ENCODE measurements around the gene TNFSF13B. TPM values are rescaled to one million over a fixed set of nuclear protein-coding genes. Genes with fewer than 3 reads are reported as not detected.
"Not testable (repeated sequence)": the region's sequence is repeated elsewhere in the genome, so short reads cannot be mapped to it uniquely, and the experiment has no call there.

The TNFSF13B gene
- 0.74 TPM in 1 of 2 replicates, not detected in the other for total RNA-seq (2014; rRNA removed; shearing (Covaris generic); ENCODE audit: low replicate concordance)

GRCh38 chr13:108269601-108270328 lies at the start of gene TNFSF13B:
Gene TNFSF13B, plus strand, starts transcription at chr13:108269718. Its CDS starts 178 bp downstream, at chr13:108269896.
- Histone ChIP-seq H3K9me3 (no peaks in the 10 kb centered on the region), H3K4me3 (peak within 1 kb of the TSS; percentile 40), H3K36me3 (no peaks in the 10 kb centered on the region), H3K27me3 (no peaks in the 10 kb centered on the region)
- peak; percentile 28 for DNase-seq

GRCh38 chr13:108220041-108220440 lies 49.5 kb upstream of the TNFSF13B start:
- DNase-seq, result no peak
- Histone ChIP-seq H3K36me3 (no peaks in the 10 kb centered on the region), H3K9me3 (no peaks in the 10 kb centered on the region), H3K27me3 (no peaks in the 10 kb centered on the region), H3K4me3 (no peak overlapping the region; the same call in 1 of the 2 replicates)

DNA sequence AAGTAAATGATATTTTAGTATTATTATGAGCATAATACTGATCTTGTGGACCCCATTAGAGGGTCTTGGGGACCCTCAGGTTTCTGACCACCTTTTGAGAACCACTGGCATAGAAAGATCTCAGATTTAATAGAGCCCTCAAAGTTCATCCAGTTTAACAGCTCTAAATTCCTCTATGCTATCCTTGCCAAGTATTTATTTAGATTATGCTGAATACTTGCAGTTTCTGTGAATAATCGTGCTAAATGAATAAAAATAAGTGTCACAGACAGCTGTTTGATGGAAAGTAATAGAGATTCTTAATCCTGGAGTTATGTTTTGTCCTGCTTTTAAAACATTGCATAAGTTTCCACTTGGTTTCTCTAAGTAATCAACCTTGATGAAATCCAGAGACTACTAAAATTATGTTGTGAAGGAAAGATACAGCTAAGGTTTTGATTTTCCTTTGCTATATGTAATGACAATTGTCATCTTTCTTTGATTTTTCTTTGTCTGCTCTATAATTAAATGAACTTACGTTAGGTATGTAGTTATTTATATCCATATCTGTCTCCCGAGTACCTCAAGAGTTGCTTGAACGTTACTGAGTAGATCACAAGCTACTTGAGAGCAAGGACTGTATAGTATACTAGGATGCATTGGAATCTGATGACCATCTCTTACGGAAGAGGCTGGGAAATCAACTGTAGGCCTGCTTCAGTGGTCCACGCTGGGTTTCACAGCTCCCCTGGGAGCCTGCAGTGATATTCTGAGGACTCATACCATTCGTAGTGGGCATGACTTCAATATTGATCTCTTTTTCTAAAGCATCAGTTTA lies 45.6 kb upstream of the TNFSF13B start:
- H3K4me3 ChIP-seq, result no peak overlapping the region
- H3K9me3 ChIP-seq, result no peaks in the 10 kb centered on the region
- no peaks in the 10 kb centered on the region for H3K27me3 ChIP-seq
- no peak for DNase-seq
- H3K36me3 ChIP-seq, result no peaks in the 10 kb centered on the region

- DNase-seq, result no peak
- Histone ChIP-seq H3K4me3 (no peak overlapping the region), H3K27me3 (no peaks in the 10 kb centered on the region), H3K36me3 (0 out of 2 replicates have a peak, but pooled peaks cover 5% of the 10 kb centered on the region), H3K9me3 (no peaks in the 10 kb centered on the region)
Measured at GRCh38 chr13:108225440-108225839, 44.1 kb upstream of the TNFSF13B start.

DNA sequence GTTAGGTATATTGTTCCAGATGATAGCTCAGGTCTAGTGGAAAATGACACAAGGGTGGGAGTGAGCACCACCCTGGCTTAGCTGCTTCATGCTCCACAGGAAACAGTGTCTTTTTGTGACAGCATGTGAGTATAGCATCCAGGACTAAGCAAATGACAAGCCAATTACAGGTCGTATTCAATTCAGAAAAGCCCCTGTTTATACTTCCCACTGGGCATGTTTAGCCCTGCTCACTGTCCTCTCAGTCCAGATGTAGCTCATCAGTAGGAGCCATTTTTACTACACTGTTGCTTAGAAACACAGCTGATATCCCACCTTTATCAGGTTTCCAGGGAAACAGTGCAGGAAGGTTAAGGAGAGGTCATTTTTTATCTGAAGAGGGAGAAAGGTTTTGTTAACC lies 43.3 kb upstream of the TNFSF13B start:
- Histone ChIP-seq H3K36me3 (0 out of 2 replicates have a peak, but pooled peaks cover 5% of the 10 kb centered on the region), H3K27me3 (no peaks in the 10 kb centered on the region), H3K9me3 (no peaks in the 10 kb centered on the region), H3K4me3 (no peak overlapping the region)
- DNase-seq, result no peak

DNA sequence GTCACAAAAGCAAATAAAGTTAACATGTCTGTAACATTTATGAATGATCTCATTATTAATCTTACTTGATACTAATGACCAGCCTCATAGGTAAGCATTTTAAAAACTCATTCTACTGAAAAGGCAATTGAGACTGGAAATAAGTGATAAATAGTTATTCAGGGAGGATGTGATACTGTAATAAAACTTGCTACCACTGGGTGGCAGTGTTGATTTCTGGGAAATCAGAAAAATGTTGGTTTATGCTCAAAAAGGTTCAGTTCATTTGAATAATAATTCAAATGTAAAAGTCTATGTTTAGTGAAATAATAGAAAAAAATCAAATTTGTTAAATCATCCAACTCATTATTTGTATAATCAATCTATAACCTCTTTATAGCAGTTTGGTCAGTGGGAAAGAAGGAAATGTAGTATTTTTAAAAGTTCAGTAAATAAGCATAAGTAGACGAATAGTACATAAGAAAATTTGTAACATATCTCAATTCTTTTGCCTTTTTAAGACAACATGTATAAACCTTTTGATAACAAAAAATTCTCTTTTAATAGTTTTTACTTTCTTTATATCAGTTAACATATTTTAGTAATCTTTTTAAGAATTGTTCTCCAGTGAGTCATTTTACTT lies 41.8 kb upstream of the TNFSF13B start:
- no peak for DNase-seq
- Histone ChIP-seq H3K9me3 (no peaks in the 10 kb centered on the region), H3K4me3 (no peak overlapping the region), H3K27me3 (no peaks in the 10 kb centered on the region), H3K36me3 (0 out of 2 replicates have a peak, but pooled peaks cover 5% of the 10 kb centered on the region)

DNA sequence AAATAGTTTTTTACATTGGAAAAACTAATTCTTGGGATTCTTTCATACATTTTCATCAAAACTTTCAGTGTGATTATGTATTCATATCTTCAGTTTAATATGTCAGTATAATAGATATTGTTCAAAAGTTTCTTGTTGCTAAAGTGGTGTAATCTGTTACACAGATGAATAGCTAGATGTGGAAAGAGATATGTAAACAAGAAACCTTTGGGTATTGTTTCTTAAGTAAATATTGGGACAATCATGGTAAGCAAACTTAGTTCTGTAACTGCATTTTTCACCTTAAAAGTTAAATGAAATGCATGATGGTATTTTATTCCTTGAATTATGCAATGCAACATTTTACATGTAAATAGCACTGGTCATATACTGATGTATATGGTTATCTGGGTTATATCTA lies 39.1 kb upstream of the TNFSF13B start:
- H3K4me3 ChIP-seq, result no peak overlapping the region
- 0 out of 2 replicates have a peak, but pooled peaks cover 5% of the 10 kb centered on the region for H3K36me3 ChIP-seq
- H3K27me3 ChIP-seq, result no peaks in the 10 kb centered on the region
- no peak for DNase-seq
- no peaks in the 10 kb centered on the region for H3K9me3 ChIP-seq

- H3K4me3 ChIP-seq, result no peak overlapping the region
- H3K27me3 ChIP-seq, result no peaks in the 10 kb centered on the region
- no peaks in the 10 kb centered on the region for H3K36me3 ChIP-seq
- DNase-seq, result no peak
- peaks cover 5% of the 10 kb centered on the region for H3K9me3 ChIP-seq
Measured at GRCh38 chr13:108249150-108249549, 20.4 kb upstream of the TNFSF13B start.

DNA sequence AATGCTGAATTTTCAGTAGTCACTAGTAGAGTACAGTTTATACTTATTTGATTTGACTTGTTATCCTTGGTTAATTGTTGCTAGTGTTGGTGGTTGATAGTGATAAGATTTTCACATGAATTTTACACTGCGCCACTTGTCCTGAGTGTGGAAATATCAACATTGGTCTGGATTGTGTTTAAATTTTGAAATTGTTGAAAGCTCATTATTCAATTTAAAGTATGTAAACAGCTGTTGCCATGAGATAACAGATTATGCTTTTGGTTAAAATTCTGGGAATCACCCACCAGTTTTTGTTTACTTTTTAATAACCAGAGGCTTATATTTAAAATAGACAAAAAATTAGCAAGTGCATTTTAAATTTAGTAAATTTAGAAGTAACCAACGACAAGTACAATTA lies 12.3 kb upstream of the TNFSF13B start:
- H3K9me3 ChIP-seq, result no peaks in the 10 kb centered on the region
- no peak overlapping the region for H3K4me3 ChIP-seq
- H3K27me3 ChIP-seq, result no peaks in the 10 kb centered on the region
- no peaks in the 10 kb centered on the region for H3K36me3 ChIP-seq
- no peak for DNase-seq

DNA sequence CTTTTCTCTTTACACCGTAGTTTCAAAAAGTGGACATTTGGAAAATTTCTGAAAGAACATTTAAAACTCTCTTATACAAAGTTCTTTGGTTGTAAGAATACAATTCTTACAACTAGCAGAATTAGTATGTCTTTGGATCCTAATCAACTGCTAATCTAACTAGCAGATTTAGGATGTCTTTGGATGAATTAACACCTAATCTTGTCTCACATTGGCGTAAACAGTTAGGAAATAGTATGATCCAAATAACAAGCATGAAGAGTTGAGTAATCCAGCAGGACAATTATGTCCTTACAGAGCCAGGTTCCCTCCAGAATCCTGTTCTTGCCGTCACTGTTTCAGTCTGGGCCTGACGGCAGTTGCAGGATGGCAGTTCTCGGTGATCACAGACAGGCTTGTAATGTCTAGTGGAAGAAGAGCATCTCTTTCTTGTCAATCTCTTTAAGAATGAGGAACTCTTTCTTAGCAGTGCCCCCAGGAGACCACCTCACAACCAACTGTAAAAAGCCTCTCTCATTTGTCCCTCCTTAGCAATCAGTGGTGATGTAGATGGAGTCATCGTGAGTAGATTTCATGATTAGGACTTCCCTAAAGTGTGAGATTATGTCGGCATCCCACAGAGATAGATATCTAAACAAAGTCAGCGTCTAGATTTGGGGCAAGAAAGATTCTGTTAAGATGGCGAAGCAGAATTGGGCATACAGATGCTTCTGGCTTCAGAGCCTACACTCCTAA lies 5.7 kb upstream of the TNFSF13B start:
- no peak for DNase-seq

GRCh38 chr13:108266321-108266990 lies 3.1 kb upstream of the TNFSF13B start:
- no peak for DNase-seq
- H3K27me3 ChIP-seq, result no peaks in the 10 kb centered on the region

More for the DNA sequence above, 5.7 kb upstream of the TNFSF13B start:
- no peaks in the 10 kb centered on the region for H3K36me3 ChIP-seq
- no peaks in the 10 kb centered on the region for H3K9me3 ChIP-seq
- H3K4me3 ChIP-seq, result no peak overlapping the region
- no peaks in the 10 kb centered on the region for H3K27me3 ChIP-seq

DNA sequence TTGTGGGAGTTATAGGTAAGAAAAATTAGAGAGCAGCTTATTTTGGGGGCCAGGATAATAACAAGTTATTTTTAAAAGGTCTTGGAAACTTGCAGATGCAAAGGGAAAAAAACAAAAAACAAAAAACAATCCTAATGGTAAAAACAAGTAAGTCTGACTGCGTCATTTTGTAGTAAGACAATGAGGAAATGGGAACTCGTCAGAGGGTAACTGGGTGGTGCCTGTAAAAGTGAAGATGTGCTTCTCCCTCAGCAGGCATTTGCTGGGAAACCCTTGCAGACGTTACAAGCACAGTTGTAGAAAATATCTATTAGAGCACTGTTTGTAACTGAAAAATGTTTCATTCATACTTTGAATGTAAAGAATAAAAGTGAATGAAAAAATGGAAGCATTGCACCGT lies 2.2 kb upstream of the TNFSF13B start:
- Histone ChIP-seq H3K36me3 (no peaks in the 10 kb centered on the region), H3K4me3 (no peak overlapping the region), H3K9me3 (no peaks in the 10 kb centered on the region), H3K27me3 (no peaks in the 10 kb centered on the region)
- DNase-seq, result no peak

More at GRCh38 chr13:108266321-108266990, 3.1 kb upstream of the TNFSF13B start:
- H3K9me3 ChIP-seq, result no peaks in the 10 kb centered on the region
- H3K36me3 ChIP-seq, result no peaks in the 10 kb centered on the region
- no peak overlapping the region for H3K4me3 ChIP-seq

DNA sequence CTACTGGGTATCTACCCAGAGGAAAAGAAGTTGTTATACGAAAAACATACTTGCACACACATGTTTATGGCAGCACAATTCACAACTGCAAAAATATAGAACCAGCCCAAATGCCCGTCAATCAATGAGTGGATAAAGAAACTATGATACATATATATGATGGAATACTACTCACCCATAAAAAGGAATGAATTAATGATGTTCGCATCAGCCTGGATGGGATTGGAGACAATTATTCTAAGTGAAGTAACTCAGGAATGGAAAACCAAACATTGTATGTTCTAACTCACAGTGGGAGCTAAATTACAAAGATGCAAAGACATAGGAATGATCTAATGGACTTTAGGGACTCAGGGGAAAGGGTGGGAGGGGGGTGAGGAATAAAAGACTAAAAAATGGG lies 1.7 kb upstream of the TNFSF13B start:
- H3K36me3 ChIP-seq, DNase-seq, H3K4me3 ChIP-seq: not testable (repeated sequence)

GRCh38 chr13:108268466-108269112 lies 929 bp upstream of the TNFSF13B start:
- Histone ChIP-seq H3K9me3 (no peaks in the 10 kb centered on the region), H3K27me3 (no peaks in the 10 kb centered on the region), H3K4me3 (no peak overlapping the region), H3K36me3 (no peaks in the 10 kb centered on the region)
- DNase-seq, result no peak

More for the DNA sequence above, 1.7 kb upstream of the TNFSF13B start:
- not testable (repeated sequence) for H3K27me3 ChIP-seq, H3K9me3 ChIP-seq

- Histone ChIP-seq H3K27me3 (no peaks in the 10 kb centered on the region), H3K36me3 (no peaks in the 10 kb centered on the region), H3K9me3 (no peaks in the 10 kb centered on the region), H3K4me3 (peak overlapping the region; percentile 40)
- DNase-seq, result no peak
Measured at GRCh38 chr13:108270442-108270841, 924 bp downstream of the TNFSF13B start.

All from MG63 (cell line).